GM10266 (cell line): ENCODE data around the gene DCST1.

Experiments used
- DNase-seq: peaks from one replicate; pipeline ENCODE4 v3.0.0; 2012; ENCODE audit errors: extremely low spot score
- TF ChIP-seq, protein P1 (sequence below): IDR thresholded peaks from 2 replicates; pipeline ENCODE4 v1.5.1; 2012; ENCODE audit warnings: mild to moderate bottlenecking, low read depth; ENCODE audit not compliant: control insufficient read depth, insufficient read depth; ENCODE audit errors: missing control alignments

The DCST1 gene

DNA sequence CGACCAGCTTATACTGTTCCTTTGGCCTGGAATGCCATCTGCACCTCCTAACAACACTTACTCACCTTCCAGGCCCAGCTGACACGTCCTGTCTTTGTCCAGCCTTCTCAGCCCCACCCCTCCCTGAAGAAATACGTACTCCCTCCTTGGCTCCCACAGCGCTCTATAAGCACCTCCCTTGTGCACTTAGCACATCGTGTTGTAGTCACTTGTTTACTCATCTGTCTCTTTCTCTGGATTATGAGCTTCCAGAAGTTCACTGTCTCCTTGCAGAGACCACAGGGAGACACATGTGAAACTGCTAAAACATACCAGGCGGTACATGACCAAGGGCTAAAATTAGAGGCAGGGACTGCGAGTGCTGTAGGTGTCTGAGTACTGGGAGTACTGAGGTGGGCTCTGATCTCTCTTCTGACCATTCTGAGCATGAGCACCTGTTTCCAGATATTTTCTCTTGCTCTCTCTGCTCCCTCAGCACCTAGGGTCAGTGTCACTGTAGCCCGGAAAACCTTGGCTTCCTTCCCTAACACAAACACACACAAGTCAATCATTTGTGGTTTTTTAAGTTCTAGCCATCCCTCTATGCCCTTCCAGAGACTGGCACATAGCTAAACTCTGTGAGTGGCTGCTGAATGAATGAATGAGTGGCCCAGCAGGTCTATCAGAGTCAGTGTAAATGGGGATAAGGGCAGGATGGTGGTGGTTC, 5.1 kb downstream of the DCST1 start:
- DNase-seq = no peak
- TF ChIP-seq, protein P1, sequence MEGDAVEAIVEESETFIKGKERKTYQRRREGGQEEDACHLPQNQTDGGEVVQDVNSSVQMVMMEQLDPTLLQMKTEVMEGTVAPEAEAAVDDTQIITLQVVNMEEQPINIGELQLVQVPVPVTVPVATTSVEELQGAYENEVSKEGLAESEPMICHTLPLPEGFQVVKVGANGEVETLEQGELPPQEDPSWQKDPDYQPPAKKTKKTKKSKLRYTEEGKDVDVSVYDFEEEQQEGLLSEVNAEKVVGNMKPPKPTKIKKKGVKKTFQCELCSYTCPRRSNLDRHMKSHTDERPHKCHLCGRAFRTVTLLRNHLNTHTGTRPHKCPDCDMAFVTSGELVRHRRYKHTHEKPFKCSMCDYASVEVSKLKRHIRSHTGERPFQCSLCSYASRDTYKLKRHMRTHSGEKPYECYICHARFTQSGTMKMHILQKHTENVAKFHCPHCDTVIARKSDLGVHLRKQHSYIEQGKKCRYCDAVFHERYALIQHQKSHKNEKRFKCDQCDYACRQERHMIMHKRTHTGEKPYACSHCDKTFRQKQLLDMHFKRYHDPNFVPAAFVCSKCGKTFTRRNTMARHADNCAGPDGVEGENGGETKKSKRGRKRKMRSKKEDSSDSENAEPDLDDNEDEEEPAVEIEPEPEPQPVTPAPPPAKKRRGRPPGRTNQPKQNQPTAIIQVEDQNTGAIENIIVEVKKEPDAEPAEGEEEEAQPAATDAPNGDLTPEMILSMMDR = no peak

DNA sequence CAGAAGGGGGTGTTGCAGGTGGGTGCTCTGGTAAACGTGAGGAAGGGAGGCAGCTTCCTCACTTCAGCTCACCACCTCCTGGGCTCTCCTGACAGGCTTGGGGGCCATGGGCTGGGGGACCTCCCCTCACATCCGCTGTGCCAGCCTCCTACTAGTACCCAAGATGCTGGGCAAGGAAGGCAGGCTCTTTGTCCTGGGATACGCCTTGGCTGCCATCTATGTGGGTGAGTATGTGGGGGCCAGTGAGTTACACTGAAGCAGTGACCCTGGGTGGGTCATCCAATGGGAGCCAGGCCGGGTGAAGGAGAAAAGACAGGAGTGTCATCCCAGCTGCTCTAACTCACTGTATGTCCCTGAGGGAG, 5.7 kb downstream of the DCST1 start:
- TF ChIP-seq, protein P1 = no peak
- no peak for DNase-seq

DNA sequence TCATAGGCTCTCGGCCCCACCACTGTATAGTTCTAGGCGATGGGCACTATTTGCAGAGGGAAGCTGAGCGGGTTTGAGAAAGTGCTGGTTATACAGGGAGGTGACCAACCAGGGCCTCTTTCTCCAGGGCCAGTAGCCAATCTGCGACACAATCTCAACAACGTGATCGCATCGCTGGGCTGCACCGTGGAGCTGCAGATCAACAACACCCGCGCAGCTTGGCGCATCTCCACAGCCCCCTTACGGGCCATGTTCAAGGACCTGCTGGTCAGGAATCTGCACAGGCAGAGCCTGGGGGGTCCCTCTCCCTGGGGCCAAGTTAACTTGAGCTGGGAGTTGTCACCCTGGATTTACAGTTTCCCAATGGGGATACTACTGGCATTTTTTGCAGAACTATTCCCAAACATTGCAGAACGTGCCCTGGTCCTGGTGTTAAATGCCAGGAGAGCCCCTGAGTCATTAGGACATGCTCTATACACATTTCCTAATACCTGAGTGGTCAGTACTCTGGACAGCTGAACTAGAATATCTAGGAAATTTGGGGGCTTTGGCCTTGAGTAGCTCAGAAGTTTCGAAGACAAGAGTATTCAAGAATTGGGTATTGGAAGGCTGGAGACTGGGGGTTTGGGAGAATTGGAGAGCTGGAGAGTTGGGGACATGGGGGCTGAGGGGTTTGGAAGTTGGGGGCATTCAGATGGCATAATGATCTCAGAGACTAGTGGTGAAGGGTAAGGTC, 6.9 kb downstream of the DCST1 start:
- TF ChIP-seq, protein P1 = no peak
- DNase-seq = no peak

DNA sequence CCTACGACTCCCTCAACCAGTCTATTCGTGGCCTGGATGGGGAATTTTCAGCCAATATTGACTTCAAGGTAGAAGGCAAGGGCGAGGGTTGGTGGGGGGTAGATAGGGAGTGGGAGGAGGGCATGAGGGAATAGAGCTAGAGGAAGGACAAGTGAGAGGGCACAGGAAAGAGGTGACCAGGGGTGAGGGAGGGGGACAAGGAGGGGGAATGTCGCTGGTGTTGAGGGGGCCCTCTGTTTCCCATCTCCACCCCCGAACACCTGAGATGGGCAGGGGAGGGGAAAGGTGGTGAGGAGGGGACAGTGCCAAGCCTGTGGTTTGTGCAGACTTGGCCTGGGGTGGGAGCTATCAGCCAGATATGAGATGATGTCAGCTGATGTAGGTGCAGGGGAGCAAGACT, 9.2 kb downstream of the DCST1 start:
- TF ChIP-seq, protein P1 = no peak
- DNase-seq = no peak

DNA sequence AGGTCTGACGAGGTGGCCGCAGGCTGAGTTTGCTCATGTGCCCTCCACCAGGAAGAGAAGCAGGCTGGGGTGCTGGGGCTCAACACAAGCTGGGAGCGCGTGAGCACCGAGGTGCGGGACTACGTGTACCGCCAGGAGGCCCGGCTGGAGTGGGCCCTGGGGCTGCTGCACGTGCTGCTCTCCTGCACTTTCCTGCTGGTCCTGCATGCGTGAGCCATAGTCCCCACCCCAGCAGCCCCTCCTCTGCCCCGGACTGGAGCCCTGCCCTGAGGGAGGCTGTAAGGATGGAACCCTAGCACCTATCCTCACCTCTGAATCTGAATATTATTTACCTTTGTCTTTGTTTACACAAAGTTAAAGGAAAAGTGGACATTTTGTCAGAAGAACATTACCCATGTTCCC, 9.7 kb downstream of the DCST1 start:
- DNase-seq = no peak
- TF ChIP-seq, protein P1 = no peak

- no peak for DNase-seq
Measured at GRCh38 chr1:155043793-155044192, 10.2 kb downstream of the DCST1 start.

More at GRCh38 chr1:155043793-155044192, 10.2 kb downstream of the DCST1 start:
- TF ChIP-seq, protein P1 = no peak
